Thyroid gland (tissue), 4 donors: ENCODE measurements around the gene FAH. TPM values are rescaled to one million over a fixed set of nuclear protein-coding genes. Genes with fewer than 3 reads are reported as not detected.

Source experiments
- DNase-seq, 2 donors: peaks; one replicate each; pipeline ENCODE4 v3.0.0-alpha.2; 2019
- H3K27ac ChIP-seq, 3 donors: fragments of 200-600 bp; sonication (generic); 1 replicate in 2 of 3; 2 replicates in 1 of 3; pipeline ENCODE4 v1.5.1; 2016 to 2019; ENCODE audit warnings: mild to moderate bottlenecking in 1 of 3, moderate library complexity in 1 of 3
- H3K27me3 ChIP-seq: fragments of 200-600 bp; sonication (generic); one replicate; pipeline ENCODE4 v1.5.1; 2019
- H3K36me3 ChIP-seq, 2 donors: fragments of 200-600 bp; sonication (generic); one replicate each; pipeline ENCODE4 v1.5.1; 2016 to 2019
- H3K4me1 ChIP-seq, 2 donors: fragments of 200-600 bp; sonication (generic); one replicate each; pipeline ENCODE4 v1.5.1; 2017 to 2019
- H3K4me3 ChIP-seq, 3 donors: fragments of 200-600 bp; sonication (generic); replicated peaks in 1 of 3; 1 replicate in 2 of 3; 2 replicates in 1 of 3; pipeline ENCODE4 v1.5.1; 2016; ENCODE audit warnings: mild to moderate bottlenecking in 1 of 3
- H3K9me3 ChIP-seq: fragments of 200-600 bp; sonication (generic); one replicate; pipeline ENCODE4 v1.5.1; 2017
- CTCF ChIP-seq, 6 experiments: fragments of 200-600 bp in 3 of 6; fragments of 450-650 bp in 3 of 6; sonication (generic) in 3 of 6; IDR thresholded peaks; one replicate each; pipeline ENCODE4 v1.5.1; 2016 to 2019; ENCODE audit warnings: antibody characterized with exemption in 6 of 6, mild to moderate bottlenecking in 2 of 6, inconsistent platforms in 1 of 6, moderate library complexity in 1 of 6
- POLR2A ChIP-seq, 2 donors: fragments of 450-650 bp; IDR thresholded peaks; one replicate each; pipeline ENCODE4 v1.6.1; 2017; ENCODE audit warnings: antibody characterized with exemption in 2 of 2, mild to moderate bottlenecking in 2 of 2, moderate library complexity in 1 of 2
- WGBS, 2 donors: methylation state at CpG; one replicate each; pipeline ENCODE4 v1.1.5; 2017; 5-methylcytosine and 5-hydroxymethylcytosine counted together
- intact Hi-C: fragments of 100-400 bp; cut with DNase I; formaldehyde crosslinking; loops from one replicate; pipeline ENCODE4 v1.15.1; 2023
- total RNA-seq, 4 donors: library from RNA; depleted of rRNA; stranded (reverse); fragments of >200 nt; gene quantifications; one replicate each; pipeline ENCODE4 v1.2.3, GENCODE V29; 2016

Gene FAH
- total RNA-seq, 4 donors from 2014 or later = 14.0 to 30.2 (median 21.2) TPM

GRCh38 chr15:80199366-80199765, 46.6 kb downstream of the FAH start:
- 50 to 58% methylated on average over 2 of the region's 2 CpGs for WGBS, 2 donors
- H3K9me3 ChIP-seq = no peaks in the 10 kb centered on the region
- no peaks in the 10 kb centered on the region for H3K27me3 ChIP-seq
- H3K36me3 ChIP-seq = no peaks in the 10 kb centered on the region
- no peak for DNase-seq
- TF ChIP-seq POLR2A (IDR thresholded peaks at IDR 0.05) = no peak
- TF ChIP-seq CTCF (IDR thresholded peaks at IDR 0.05) = no peak
- intact Hi-C loops = no loop called here
- H3K4me3 ChIP-seq = no peak overlapping the region
- no peak overlapping the region for H3K27ac ChIP-seq
- H3K4me1 ChIP-seq = no peaks in the 10 kb centered on the region

GRCh38 chr15:80199869-80200268, 47.1 kb downstream of the FAH start:
- no peak for DNase-seq
- H3K4me3 ChIP-seq = no peak overlapping the region
- 82 to 87% methylated on average over 3 of the region's 3 CpGs for WGBS, 2 donors
- intact Hi-C loops = no loop called here
- no peak overlapping the region for H3K27ac ChIP-seq
- H3K36me3 ChIP-seq = no peaks in the 10 kb centered on the region
- H3K27me3 ChIP-seq = no peaks in the 10 kb centered on the region
- TF ChIP-seq POLR2A (IDR thresholded peaks at IDR 0.05) (no peak), CTCF (IDR thresholded peaks at IDR 0.05) (no peak)
- H3K4me1 ChIP-seq = no peaks in the 10 kb centered on the region
- no peaks in the 10 kb centered on the region for H3K9me3 ChIP-seq

DNA sequence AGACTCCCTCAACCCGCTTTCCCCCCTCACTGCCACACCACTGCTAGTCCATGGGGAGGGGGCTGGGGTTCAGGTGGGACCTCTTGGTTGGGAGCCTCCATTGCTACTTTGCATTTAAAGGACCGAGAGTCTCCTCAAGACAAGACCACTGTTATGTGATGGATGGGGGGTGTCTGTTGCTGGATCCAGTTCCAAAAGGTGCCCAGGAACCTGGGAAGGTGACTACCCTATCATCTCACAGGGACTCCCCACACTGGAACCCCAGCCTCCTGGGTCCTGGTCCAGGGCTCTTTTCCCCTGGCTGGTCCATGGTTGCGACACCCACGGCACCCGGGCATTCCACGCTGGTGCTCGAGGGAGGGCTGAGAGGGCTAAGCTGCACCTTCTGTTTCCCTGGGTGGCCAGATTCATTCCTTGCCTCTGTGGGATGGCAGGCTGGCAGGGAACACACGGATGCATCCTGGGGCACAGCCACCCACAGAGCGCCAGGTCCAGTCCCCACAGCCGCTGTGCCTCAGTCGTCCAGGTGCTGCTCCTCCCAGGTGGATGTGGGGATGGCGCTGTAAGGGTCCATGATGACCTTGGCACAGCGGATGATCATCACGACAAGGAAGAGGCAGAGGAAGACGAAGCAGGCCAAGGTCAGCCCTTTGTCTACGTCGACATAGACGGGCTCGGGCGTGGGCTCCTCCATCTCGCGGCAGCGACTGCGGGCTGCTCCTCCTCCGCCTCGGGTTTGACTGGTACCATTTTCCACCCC, 48.6 kb downstream of the FAH start:
- Histone ChIP-seq H3K4me3 (no peak overlapping the region), H3K4me1 (no peaks in the 10 kb centered on the region), H3K27me3 (no peaks in the 10 kb centered on the region), H3K27ac (no peak overlapping the region), H3K9me3 (no peaks in the 10 kb centered on the region), H3K36me3 (no peaks in the 10 kb centered on the region)
- WGBS, 2 donors = 85 to 88% methylated on average over 20 to 24 of the region's 26 CpGs
- no peak for DNase-seq
- intact Hi-C loops = no loop called here
- no peak for TF ChIP-seq CTCF (IDR thresholded peaks at IDR 0.05)
- no peak for TF ChIP-seq POLR2A (IDR thresholded peaks at IDR 0.05)

DNA sequence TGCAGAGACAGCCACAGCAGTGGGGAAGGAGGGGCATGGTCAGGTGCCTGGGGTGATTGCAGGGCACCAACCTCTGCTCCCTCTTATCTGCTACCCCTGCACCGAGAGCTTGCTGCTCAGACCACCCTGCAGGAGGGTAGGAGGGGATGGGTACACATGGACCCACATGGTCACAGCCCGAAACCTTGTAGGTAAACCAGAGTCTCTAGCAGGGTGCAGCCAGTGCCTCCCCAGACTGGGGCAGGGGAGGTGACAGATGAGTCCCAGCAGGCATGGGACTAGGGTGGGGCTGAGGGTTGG, 49.2 kb downstream of the FAH start:
- WGBS, 2 donors = 55 to 83% methylated on average over 1 to 2 of the region's 2 CpGs

More for the DNA sequence above, 49.2 kb downstream of the FAH start:
- no peaks in the 10 kb centered on the region for H3K9me3 ChIP-seq
- TF ChIP-seq CTCF (IDR thresholded peaks at IDR 0.05) (no peak), POLR2A (IDR thresholded peaks at IDR 0.05) (no peak)
- no peaks in the 10 kb centered on the region for H3K4me1 ChIP-seq
- no peak overlapping the region for H3K27ac ChIP-seq
- intact Hi-C loops = no loop called here
- no peaks in the 10 kb centered on the region for H3K27me3 ChIP-seq
- H3K4me3 ChIP-seq = no peak overlapping the region
- no peak for DNase-seq
- H3K36me3 ChIP-seq = no peaks in the 10 kb centered on the region
